KBM-7 (cell line): ENCODE data around the gene GPR78.
"Not testable (repeated sequence)": the region's sequence is repeated elsewhere in the genome, so short reads cannot be mapped to it uniquely, and the experiment has no call there.

Source experiments
- DNase-seq: peaks from one replicate; pipeline ENCODE4 v3.0.0-alpha.2; 2015
- in situ Hi-C: fragments of 300-500 bp; cut with MboI; formaldehyde crosslinking; loops from 2 replicates; pipeline ENCODE4 v1.14.3; 2020; ENCODE audit warnings: low sequenced_read_pairs, low pct_unique_long_range_greater_than_20kb, mixed read lengths

The GPR78 gene

DNA sequence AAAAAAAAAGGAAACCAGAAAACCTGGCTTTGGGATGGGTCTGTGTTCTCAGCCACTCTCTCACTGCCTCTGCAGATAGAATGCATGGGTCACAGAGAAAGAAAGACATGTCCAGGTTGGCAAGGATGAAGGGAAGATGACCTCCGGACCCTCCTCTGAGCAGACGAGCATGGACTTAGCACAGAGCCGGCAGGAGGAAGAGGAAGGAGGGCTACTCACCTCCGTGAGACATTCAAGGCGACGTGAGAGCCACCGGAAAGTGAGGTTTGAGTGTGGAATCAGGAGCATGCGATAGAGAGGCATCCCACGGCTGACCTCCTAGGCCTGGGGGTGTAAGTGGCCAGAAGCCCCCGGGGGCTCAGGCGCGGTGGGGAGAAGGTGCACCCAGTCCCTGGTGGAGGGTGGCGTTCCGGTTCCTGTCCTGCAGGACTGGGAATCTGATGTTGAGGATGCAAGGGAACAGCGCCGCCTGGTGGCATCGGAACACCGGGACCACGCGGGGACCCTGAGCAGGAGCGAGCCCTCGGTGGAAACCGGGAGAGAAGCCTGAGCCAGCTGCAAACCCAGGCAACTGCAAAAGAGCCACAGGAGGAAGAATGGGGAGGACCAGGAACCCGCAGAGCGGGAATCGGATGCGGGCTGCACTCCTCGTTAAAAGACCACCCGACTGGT is 44.5 kb downstream of the GPR78 start:
- in situ Hi-C loops, result not testable (repeated sequence)

GRCh38 chr4:8630240-8630905 is 50.2 kb downstream of the GPR78 start:
- DNase-seq, in situ Hi-C loops: not testable (repeated sequence)

More for the DNA sequence above, 44.5 kb downstream of the GPR78 start:
- not testable (repeated sequence) for DNase-seq

DNA sequence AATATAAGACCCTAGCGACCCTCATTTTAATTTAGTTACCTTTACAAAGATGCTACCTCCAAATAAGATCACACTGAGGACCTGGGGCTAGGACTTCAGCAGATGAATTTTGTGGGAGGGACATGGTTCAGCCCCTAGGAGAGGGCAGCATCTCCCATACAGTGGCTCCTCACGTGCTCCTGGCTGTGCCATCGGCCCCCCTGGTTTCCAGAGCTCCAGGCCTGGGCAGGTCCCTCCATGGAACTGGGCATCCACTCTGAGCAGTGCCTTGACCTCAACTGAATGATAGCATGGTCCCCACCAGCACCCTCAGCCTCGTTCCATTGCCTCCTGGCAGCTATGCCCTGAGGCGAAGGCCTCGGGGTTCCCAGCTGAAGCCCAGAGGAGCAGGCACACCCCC is 51.7 kb downstream of the GPR78 start:
- in situ Hi-C loops, DNase-seq: not testable (repeated sequence)

DNA sequence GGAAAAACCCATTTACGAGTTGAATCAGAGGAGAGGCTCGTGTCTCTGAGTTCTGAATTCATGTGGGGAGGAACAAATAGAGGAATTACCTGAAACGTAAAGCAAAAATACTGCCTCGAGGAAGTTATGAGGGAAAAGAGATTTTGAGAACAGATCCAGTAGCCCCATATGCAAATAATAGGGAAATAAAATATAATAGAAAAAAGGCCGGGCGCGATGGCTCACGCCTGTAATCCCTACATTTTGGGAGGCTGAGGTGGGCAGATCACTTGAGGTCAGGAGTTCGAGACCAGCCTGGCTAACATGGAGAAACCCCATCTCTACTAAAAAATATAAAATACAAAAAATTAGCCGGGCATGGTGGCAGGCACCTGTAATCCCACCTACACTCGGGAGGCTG is 54.6 kb downstream of the GPR78 start:
- DNase-seq, in situ Hi-C loops: not testable (repeated sequence)

GRCh38 chr4:8635897-8636554 is 55.8 kb downstream of the GPR78 start:
- in situ Hi-C loops, DNase-seq: not testable (repeated sequence)
